ENCODE results near the gene LYZL4. TPM values are rescaled to one million over a fixed set of nuclear protein-coding genes. Genes with fewer than 3 reads are reported as not detected.

Gene LYZL4
- total and polyA plus RNA-seq, 2 of the 13 experiments (the other 11 are each of a cell fraction or from before 2014, with no cell fraction given), result not detected

DNA sequence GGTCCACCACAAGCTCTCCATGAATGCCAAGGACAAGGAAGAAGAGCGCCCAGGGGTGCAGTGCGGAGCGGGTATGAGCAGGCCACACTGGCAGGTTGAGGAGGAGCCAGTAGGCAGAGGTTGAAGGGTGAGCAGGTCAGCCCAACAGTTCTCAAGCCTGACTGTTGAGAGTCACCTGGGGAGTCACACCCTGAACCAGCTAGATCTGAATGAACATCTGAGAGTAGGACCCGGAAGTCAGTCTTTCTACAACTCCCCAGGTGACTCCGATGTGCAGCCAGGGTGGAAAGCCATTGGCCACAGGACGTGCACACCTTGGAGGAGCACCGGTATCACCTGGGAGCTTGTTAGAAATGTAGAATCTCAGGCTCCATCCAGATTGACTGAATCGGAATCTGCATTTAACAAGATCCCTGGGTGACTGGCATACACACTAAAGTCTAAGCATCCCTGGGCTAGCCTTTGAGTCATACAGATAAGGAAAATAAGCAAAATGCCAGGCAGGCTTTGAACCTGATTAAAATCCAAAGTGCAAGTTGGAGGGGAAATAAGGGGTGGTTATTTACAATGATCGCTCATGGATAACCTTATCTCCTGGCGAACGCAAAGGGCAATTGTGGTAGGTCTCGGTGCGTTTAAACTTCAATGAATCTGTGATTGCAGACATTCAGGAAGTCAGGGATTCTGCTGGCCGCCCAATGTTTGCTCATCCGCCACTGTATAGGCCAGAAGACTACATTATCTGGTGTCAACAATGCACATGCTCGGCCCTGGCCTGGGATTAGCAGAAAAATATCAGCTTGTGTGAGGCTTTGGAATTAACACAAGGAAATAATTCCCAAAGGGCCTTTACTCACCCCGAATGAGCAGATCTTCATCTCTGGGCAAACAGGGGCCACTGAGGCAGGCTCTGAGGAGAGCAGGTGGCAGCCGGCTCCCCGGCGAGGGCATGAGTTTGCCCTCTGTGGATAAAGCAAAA lies 11.7 kb upstream of the LYZL4 start (continued):
- 0 out of 2 replicates have a peak, but pooled peaks have one; percentile 18 for TF ChIP-seq MNT (IDR thresholded peaks at IDR 0.05)
- TF ChIP-seq TCF7L2 (IDR thresholded peaks at IDR 0.05; ENCODE audit: low read depth, low read length), result peak; percentile 85
- no peak for TF ChIP-seq ZFYVE20 (CRISPR knock-in tag; IDR thresholded peaks at IDR 0.05; ENCODE audit: borderline replicate concordance, low read depth)
- TF ChIP-seq ZNF652 (CRISPR knock-in tag; IDR thresholded peaks at IDR 0.05; ENCODE audit: borderline replicate concordance, low read depth), result peak; percentile 29; the same call in 1 of the 2 replicates
- 0 out of 2 replicates have a peak, but pooled peaks have one; percentile 62 for TF ChIP-seq ZNF431 (CRISPR knock-in tag; IDR thresholded peaks at IDR 0.05; ENCODE audit: borderline replicate concordance, low read depth)
- no peak for TF ChIP-seq KLF9 (CRISPR knock-in tag; IDR thresholded peaks at IDR 0.05; ENCODE audit: low read depth)
- peak; percentile 68 for TF ChIP-seq ZNF501 (CRISPR knock-in tag; IDR thresholded peaks at IDR 0.05)
- no peak for TF ChIP-seq HNRNPK (IDR thresholded peaks at IDR 0.05; ENCODE audit: low read depth, low read length, poor library complexity, severe bottlenecking)
- peak; percentile 96 for TF ChIP-seq MED1 (CRISPR knock-in tag; IDR thresholded peaks at IDR 0.05)
- TF ChIP-seq TBX3 (IDR thresholded peaks at IDR 0.05; ENCODE audit: borderline replicate concordance), result peak; percentile 85
- TF ChIP-seq RORA (CRISPR knock-in tag; IDR thresholded peaks at IDR 0.05), result no peak
- TF ChIP-seq MIER2 (CRISPR knock-in tag; IDR thresholded peaks at IDR 0.05), result no peak
- TF ChIP-seq ZNF362 (CRISPR knock-in tag; IDR thresholded peaks at IDR 0.05; ENCODE audit: borderline replicate concordance), result no peak
- TF ChIP-seq, protein P1, sequence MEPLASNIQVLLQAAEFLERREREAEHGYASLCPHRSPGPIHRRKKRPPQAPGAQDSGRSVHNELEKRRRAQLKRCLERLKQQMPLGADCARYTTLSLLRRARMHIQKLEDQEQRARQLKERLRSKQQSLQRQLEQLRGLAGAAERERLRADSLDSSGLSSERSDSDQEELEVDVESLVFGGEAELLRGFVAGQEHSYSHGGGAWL (CRISPR knock-in tag; IDR thresholded peaks at IDR 0.05), result 0 out of 2 replicates have a peak, but pooled peaks have one; percentile 13
- TF ChIP-seq KLF16 (CRISPR knock-in tag; IDR thresholded peaks at IDR 0.05), result peak in 1 of 2 experiments; percentile 41; a peak in 1 of 4 replicates
- no peak for TF ChIP-seq ETS1 (CRISPR knock-in tag; IDR thresholded peaks at IDR 0.05)
- peak; percentile 21; the same call in 1 of the 2 replicates for TF ChIP-seq PHF8 (CRISPR knock-in tag; IDR thresholded peaks at IDR 0.05)
- no peak for TF ChIP-seq ZNF768 (CRISPR knock-in tag; IDR thresholded peaks at IDR 0.05)
- no peak for TF ChIP-seq PAWR (CRISPR knock-in tag; IDR thresholded peaks at IDR 0.05; ENCODE audit: borderline replicate concordance)
- TF ChIP-seq ZNF598 (CRISPR knock-in tag; IDR thresholded peaks at IDR 0.05; ENCODE audit: borderline replicate concordance), result 0 out of 2 replicates have a peak, but pooled peaks have one; percentile 8
- no peak for TF ChIP-seq DDIT3 (CRISPR knock-in tag; IDR thresholded peaks at IDR 0.05)

Data from HepG2 (cell line).